HCT116 (cell line): Measurements from ENCODE around the gene PSMA7. TPM values are rescaled to one million over a fixed set of nuclear protein-coding genes. Genes with fewer than 3 reads are reported as not detected.

Source experiments
- ATAC-seq: fragments of 200-7000 bp; cut with Tn5 transposase; 2 replicates; pipeline ENCODE4 v1.9.1; 2020; ENCODE audit warnings: mild to moderate bottlenecking, moderate library complexity
- BruUV-seq: library from RNA; stranded (reverse); fragments of 400-500 nt; replicated peaks from 2 replicates; lab custom pipeline; 2021; lab: Mats Ljungman, UMichigan
- CTCF ChIA-PET: fragments of 300-600 bp; sonication (Branson Sonifier 250); formaldehyde crosslinking; loops from one replicate; lab custom pipeline; 2021; ENCODE audit warnings: antibody characterized with exemption; lab: Charles Lee
- POLR2A ChIA-PET: fragments of 300-600, 350-600 bp; sonication (Branson Sonifier 250); formaldehyde crosslinking; loops from one replicate; lab custom pipeline; 2021; ENCODE audit warnings: antibody characterized with exemption; lab: Charles Lee
- RAD21 ChIA-PET, 2 experiments: fragments of 300-600 bp; sonication (Branson Sonifier 250); formaldehyde crosslinking; loops; one replicate each; lab custom pipeline; 2023; ENCODE audit warnings: low total read pairs in 2 of 2; ENCODE audit not compliant: uncharacterized antibody in 2 of 2, unreplicated experiment in 2 of 2, low non-redundant PET in 1 of 2; lab: Charles Lee
- DNase-seq: peaks from one replicate; pipeline ENCODE4 v3.0.0-alpha.2; 2010; ENCODE audit warnings: low read depth, low spot score
- H2AFZ ChIP-seq: fragments of 200-600 bp; shearing (Covaris generic), sonication (generic); 2 replicates; pipeline ENCODE4 v1.6.1; 2017; ENCODE audit warnings: low read depth, mixed run types, mixed read lengths, antibody characterized with exemption, low read length; ENCODE audit not compliant: poor library complexity, severe bottlenecking
- H3K27ac ChIP-seq: 2 replicates; pipeline ENCODE4 v1.5.1; 2012; ENCODE audit warnings: low read depth, low read length
- H3K27me3 ChIP-seq: fragments of 200-600 bp; sonication (generic); 2 replicates; pipeline ENCODE4 v1.6.1; 2016; ENCODE audit warnings: mixed run types, low read length, mixed read lengths; ENCODE audit not compliant: insufficient read depth
- H3K36me3 ChIP-seq, 2 experiments: fragments of 200-500 bp in 1 of 2; fragments of 200-600 bp in 1 of 2; sonication (Bioruptor generic) in 1 of 2; sonication (generic) in 1 of 2; 2 replicates each; pipeline versions ENCODE4 v1.5.1 to v1.6.1; 2014 to 2016; ENCODE audit warnings: low read length in 2 of 2, inconsistent platforms in 1 of 2, mixed read lengths in 1 of 2, mixed run types in 1 of 2; ENCODE audit not compliant: insufficient read depth in 2 of 2, control insufficient read depth in 1 of 2
- H3K4me1 ChIP-seq, 2 experiments: fragments of 200-600 bp in 1 of 2; sonication (generic) in 1 of 2; 2 replicates each; pipeline versions ENCODE4 v1.5.1 to v1.6.1; 2012 to 2017; ENCODE audit warnings: low read length in 2 of 2, inconsistent platforms in 1 of 2, mild to moderate bottlenecking in 1 of 2, mixed read lengths in 1 of 2, mixed run types in 1 of 2, moderate library complexity in 1 of 2; ENCODE audit not compliant: insufficient read depth in 2 of 2, control insufficient read depth in 1 of 2
- H3K4me2 ChIP-seq: fragments of 200-600 bp; sonication (generic); 2 replicates; pipeline ENCODE4 v1.6.1; 2017; ENCODE audit warnings: mixed run types, low read length, mixed read lengths
- H3K4me3 ChIP-seq, 2 experiments: fragments of 200-600 bp in 1 of 2; sonication (generic) in 1 of 2; replicated peaks in 1 of 2; 2 replicates each; pipeline ENCODE4 v1.5.1; 2011 to 2016; ENCODE audit warnings: low read length in 2 of 2, control low read depth in 1 of 2, low read depth in 1 of 2, mild to moderate bottlenecking in 1 of 2, mixed read lengths in 1 of 2, mixed run types in 1 of 2
- H3K79me2 ChIP-seq: fragments of 200-600 bp; sonication (generic); 2 replicates; pipeline ENCODE4 v1.6.1; 2017; ENCODE audit warnings: mild to moderate bottlenecking, mixed run types, low read length, moderate library complexity, mixed read lengths; ENCODE audit not compliant: insufficient read depth
- H3K9ac ChIP-seq: fragments of 200-600 bp; sonication (generic); 2 replicates; pipeline ENCODE4 v1.6.1; 2016; ENCODE audit warnings: low read length, mixed read lengths
- H3K9me2 ChIP-seq: fragments of 200-600 bp; sonication (generic), shearing (Covaris generic); 2 replicates; pipeline ENCODE4 v1.6.1; 2017; ENCODE audit warnings: mixed run types, mild to moderate bottlenecking, moderate library complexity; ENCODE audit not compliant: insufficient read depth
- H3K9me3 ChIP-seq, 2 experiments: fragments of 200-500 bp in 1 of 2; fragments of 200-600 bp in 1 of 2; sonication (Bioruptor generic) in 1 of 2; sonication (generic) in 1 of 2; 2 replicates each; pipeline ENCODE4 v1.6.1; 2014 to 2017; ENCODE audit warnings: low read length in 2 of 2, mixed read lengths in 2 of 2, inconsistent platforms in 1 of 2, low read depth in 1 of 2, mild to moderate bottlenecking in 1 of 2, mixed run types in 1 of 2, moderate library complexity in 1 of 2; ENCODE audit not compliant: control insufficient read depth in 1 of 2, insufficient read depth in 1 of 2
- H4K20me1 ChIP-seq: fragments of 200-600 bp; sonication (generic), shearing (Covaris generic); 2 replicates; pipeline ENCODE4 v1.6.1; 2017; ENCODE audit warnings: mixed run types, mild to moderate bottlenecking, moderate library complexity; ENCODE audit not compliant: insufficient read depth
- CBX3 ChIP-seq: IDR thresholded peaks from 2 replicates; pipeline ENCODE4 v1.6.1; 2012; ENCODE audit warnings: low read depth
- ELF1 ChIP-seq: IDR thresholded peaks from 2 replicates; pipeline ENCODE4 v1.6.1; 2012; ENCODE audit warnings: low read depth, borderline replicate concordance
- JUND ChIP-seq: IDR thresholded peaks from 2 replicates; pipeline ENCODE4 v1.6.1; 2012
- POLR2A ChIP-seq: IDR thresholded peaks from 2 replicates; pipeline ENCODE4 v1.7.0; 2011; ENCODE audit warnings: borderline replicate concordance; ENCODE audit not compliant: insufficient read depth, insufficient read length; ENCODE audit errors: extremely low read depth
- POLR2AphosphoS5 ChIP-seq: IDR thresholded peaks from 2 replicates; pipeline ENCODE4 v1.6.1; 2011; ENCODE audit warnings: mild to moderate bottlenecking, low read depth, low read length, moderate library complexity
- RAD21 ChIP-seq: IDR thresholded peaks from 2 replicates; pipeline ENCODE4 v1.6.1; 2012; ENCODE audit warnings: low read depth, mild to moderate bottlenecking
- SIN3A ChIP-seq: IDR thresholded peaks from 2 replicates; pipeline ENCODE4 v1.6.1; 2012; ENCODE audit warnings: low read depth
- TCF7L2 ChIP-seq: IDR thresholded peaks from 2 replicates; pipeline ENCODE4 v1.7.0; 2011; ENCODE audit warnings: borderline replicate concordance, inconsistent platforms; ENCODE audit not compliant: insufficient read depth, insufficient read length; ENCODE audit errors: extremely low read depth
- YY1 ChIP-seq: IDR thresholded peaks from 2 replicates; pipeline ENCODE4 v1.6.1; 2011; ENCODE audit warnings: low read length, low read depth, moderate library complexity, mild to moderate bottlenecking; ENCODE audit not compliant: insufficient replicate concordance; ENCODE audit errors: extremely low read depth
- ZFX ChIP-seq: fragments of 450-650 bp; IDR thresholded peaks from 2 replicates; pipeline ENCODE4 v1.6.1; 2017
- ZNF274 ChIP-seq: fragments of 200-500 bp; sonication (Bioruptor generic); IDR thresholded peaks from 2 replicates; pipeline ENCODE4 v1.6.1; 2014; ENCODE audit warnings: mild to moderate bottlenecking, low read depth, low read length, inconsistent platforms
- intact Hi-C: fragments of 100-400 bp; cut with micrococcal nuclease; formaldehyde crosslinking; loops from 2 replicates; pipeline ENCODE4 v1.10.0; 2022
- total RNA-seq: library from RNA; stranded (reverse); gene quantifications from one replicate; pipeline ENCODE4 v1.2.1, GENCODE V29; 2021; ENCODE audit not compliant: unreplicated experiment
- TF ChIP-seq, protein P1 (sequence below): IDR thresholded peaks from 2 replicates; pipeline ENCODE4 v1.6.1; 2012; ENCODE audit warnings: low read depth
- TF ChIP-seq, protein P2 (sequence below): IDR thresholded peaks from 2 replicates; pipeline ENCODE4 v1.6.1; 2012
- TF ChIP-seq, protein P3 (sequence below): IDR thresholded peaks from 2 replicates; pipeline ENCODE4 v1.6.1; 2012

PSMA7 gene
- total RNA-seq, 1 experiment from 2014 or later = 364 TPM

DNA sequence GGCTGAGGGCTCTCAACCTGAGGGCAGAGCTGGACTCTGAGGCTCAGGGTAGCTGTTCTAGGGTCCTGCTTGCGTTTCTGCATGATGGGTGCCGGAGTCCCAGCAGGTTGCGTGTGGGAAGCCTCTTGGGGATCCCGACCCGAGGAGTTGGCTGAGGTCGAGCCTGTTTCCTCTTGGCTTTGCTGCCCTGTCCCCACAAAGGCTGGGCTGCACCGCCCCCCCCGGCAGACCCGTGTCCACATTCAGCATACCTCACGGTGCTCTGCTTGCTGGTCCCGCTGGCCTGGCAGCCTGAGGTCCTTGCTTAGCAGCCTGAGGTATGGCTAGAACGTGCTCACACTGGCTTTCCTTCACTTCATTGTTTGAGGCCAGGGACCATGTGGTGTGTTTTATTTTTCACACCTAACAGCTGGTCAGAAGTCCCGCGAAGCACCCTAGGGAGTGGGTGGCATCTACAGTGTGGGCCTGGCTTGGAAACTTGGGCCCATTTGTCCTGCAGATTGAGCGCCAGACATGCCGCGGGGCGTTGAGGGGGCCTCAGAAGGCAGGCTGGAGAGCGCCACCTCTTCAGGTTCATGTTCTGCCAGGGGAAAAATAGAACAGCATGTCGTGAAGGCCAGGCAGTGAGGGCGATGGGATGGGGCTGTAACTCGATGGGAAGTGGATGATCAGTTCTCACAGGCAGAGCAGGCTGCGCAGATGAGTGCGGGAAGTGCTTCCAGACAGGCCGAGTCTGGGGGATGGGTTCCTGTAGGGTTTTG lies 11.5 kb downstream of the PSMA7 start:
- RAD21 ChIA-PET = no interaction called here
- H3K79me2 ChIP-seq = peaks cover 7% of the 10 kb centered on the region; the same call in 1 of the 2 replicates
- H3K36me3 ChIP-seq = peaks cover 56 to 57% of the 10 kb centered on the region in 2 experiments

More for the DNA sequence above, 11.5 kb downstream of the PSMA7 start:
- no peak overlapping the region for H3K4me3 ChIP-seq
- H3K4me2 ChIP-seq = no peak overlapping the region
- no peak overlapping the region for H2AFZ ChIP-seq
- H3K9me3 ChIP-seq = no peaks in the 10 kb centered on the region
- H3K4me1 ChIP-seq = no peaks in the 10 kb centered on the region
- DNase-seq (no peak), ATAC-seq (no peak)
- H3K27me3 ChIP-seq = no peaks in the 10 kb centered on the region
- no peak overlapping the region for H3K27ac ChIP-seq
- CTCF ChIA-PET = no interaction called here
- BruUV-seq = no TSS peak
- intact Hi-C loops = no loop called here
- TF ChIP-seq ELF1 (no peak), CBX3 (no peak), JUND (no peak), RAD21 (no peak), TCF7L2 (no peak), YY1 (no peak), POLR2AphosphoS5 (no peak), SIN3A (no peak), ZNF274 (no peak), ZFX (no peak), POLR2A (no peak)
- TF ChIP-seq, protein P1, sequence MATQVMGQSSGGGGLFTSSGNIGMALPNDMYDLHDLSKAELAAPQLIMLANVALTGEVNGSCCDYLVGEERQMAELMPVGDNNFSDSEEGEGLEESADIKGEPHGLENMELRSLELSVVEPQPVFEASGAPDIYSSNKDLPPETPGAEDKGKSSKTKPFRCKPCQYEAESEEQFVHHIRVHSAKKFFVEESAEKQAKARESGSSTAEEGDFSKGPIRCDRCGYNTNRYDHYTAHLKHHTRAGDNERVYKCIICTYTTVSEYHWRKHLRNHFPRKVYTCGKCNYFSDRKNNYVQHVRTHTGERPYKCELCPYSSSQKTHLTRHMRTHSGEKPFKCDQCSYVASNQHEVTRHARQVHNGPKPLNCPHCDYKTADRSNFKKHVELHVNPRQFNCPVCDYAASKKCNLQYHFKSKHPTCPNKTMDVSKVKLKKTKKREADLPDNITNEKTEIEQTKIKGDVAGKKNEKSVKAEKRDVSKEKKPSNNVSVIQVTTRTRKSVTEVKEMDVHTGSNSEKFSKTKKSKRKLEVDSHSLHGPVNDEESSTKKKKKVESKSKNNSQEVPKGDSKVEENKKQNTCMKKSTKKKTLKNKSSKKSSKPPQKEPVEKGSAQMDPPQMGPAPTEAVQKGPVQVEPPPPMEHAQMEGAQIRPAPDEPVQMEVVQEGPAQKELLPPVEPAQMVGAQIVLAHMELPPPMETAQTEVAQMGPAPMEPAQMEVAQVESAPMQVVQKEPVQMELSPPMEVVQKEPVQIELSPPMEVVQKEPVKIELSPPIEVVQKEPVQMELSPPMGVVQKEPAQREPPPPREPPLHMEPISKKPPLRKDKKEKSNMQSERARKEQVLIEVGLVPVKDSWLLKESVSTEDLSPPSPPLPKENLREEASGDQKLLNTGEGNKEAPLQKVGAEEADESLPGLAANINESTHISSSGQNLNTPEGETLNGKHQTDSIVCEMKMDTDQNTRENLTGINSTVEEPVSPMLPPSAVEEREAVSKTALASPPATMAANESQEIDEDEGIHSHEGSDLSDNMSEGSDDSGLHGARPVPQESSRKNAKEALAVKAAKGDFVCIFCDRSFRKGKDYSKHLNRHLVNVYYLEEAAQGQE = no peak
- TF ChIP-seq, protein P2, sequence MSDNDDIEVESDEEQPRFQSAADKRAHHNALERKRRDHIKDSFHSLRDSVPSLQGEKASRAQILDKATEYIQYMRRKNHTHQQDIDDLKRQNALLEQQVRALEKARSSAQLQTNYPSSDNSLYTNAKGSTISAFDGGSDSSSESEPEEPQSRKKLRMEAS = no peak
- TF ChIP-seq, protein P3, sequence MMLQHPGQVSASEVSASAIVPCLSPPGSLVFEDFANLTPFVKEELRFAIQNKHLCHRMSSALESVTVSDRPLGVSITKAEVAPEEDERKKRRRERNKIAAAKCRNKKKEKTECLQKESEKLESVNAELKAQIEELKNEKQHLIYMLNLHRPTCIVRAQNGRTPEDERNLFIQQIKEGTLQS = no peak
- no peaks in the 10 kb centered on the region for H4K20me1 ChIP-seq
- no peaks in the 10 kb centered on the region for H3K9me2 ChIP-seq
- POLR2A ChIA-PET = no interaction called here
- H3K9ac ChIP-seq = no peak overlapping the region
